Panc1 (cell line): ENCODE measurements around the gene SDK1.

Experiments used
- CTCF ChIP-seq: fragments of 450-650 bp; IDR thresholded peaks from 2 replicates; pipeline ENCODE4 v1.5.1; 2017; ENCODE audit warnings: mild to moderate bottlenecking
- POLR2AphosphoS5 ChIP-seq: IDR thresholded peaks from 2 replicates; pipeline ENCODE4 v1.6.1; 2012; ENCODE audit warnings: mild to moderate bottlenecking, low read depth, low read length, moderate library complexity

GRCh38 chr7:3649250-3649649 lies 348.2 kb downstream of the SDK1 start:
- TF ChIP-seq CTCF (peak; percentile 62), POLR2AphosphoS5 (no peak)
